GM18951 (cell line): ENCODE results near the gene DHX8.
"Not testable (repeated sequence)": the region's sequence is repeated elsewhere in the genome, so short reads cannot be mapped to it uniquely, and the experiment has no call there.

Experiments
- POLR2A ChIP-seq: IDR thresholded peaks from 4 replicates; pipeline ENCODE4 v1.6.1; 2011; ENCODE audit warnings: mild to moderate bottlenecking; ENCODE audit not compliant: insufficient read length, insufficient read depth; ENCODE audit errors: extremely low read depth
- in situ Hi-C: fragments of 300-500 bp; cut with MboI; formaldehyde crosslinking; loops from one replicate; pipeline ENCODE4 v1.12.0; 2022; ENCODE audit warnings: low sequenced_read_pairs, mixed read lengths, inconsistent platforms; ENCODE audit not compliant: unreplicated experiment

Gene DHX8

GRCh38 chr17:43471585-43472160 is 12.1 kb upstream of the DHX8 start:
- in situ Hi-C loops, result no loop called here
- TF ChIP-seq POLR2A, result no peak

GRCh38 chr17:43475494-43476089 is 8.2 kb upstream of the DHX8 start:
- no peak for TF ChIP-seq POLR2A
- in situ Hi-C loops, result no loop called here

GRCh38 chr17:43476306-43476705 is 7.5 kb upstream of the DHX8 start:
- in situ Hi-C loops, result not testable (repeated sequence)

- TF ChIP-seq POLR2A, result no peak
- in situ Hi-C loops, result no loop called here
Observed at GRCh38 chr17:43477832-43478634, 5.7 kb upstream of the DHX8 start.

GRCh38 chr17:43479948-43480347 is 3.8 kb upstream of the DHX8 start:
- in situ Hi-C loops, result loop anchor here (5.0 kb wide), 1 partner anchor 88 kb away; no protein-coding TSS in a partner anchor
- TF ChIP-seq POLR2A, result no peak

GRCh38 chr17:43482103-43483012 is 1.4 kb upstream of the DHX8 start:
- no peak for TF ChIP-seq POLR2A
- in situ Hi-C loops, result loop anchor here (5.0 kb wide), 1 partner anchor 90 kb away; no protein-coding TSS in a partner anchor

- in situ Hi-C loops, result no loop called here
- TF ChIP-seq POLR2A, result no peak
Observed at GRCh38 chr17:43490621-43491020, 6.8 kb downstream of the DHX8 start.

GRCh38 chr17:43509440-43509839 is 25.7 kb downstream of the DHX8 start:
- in situ Hi-C loops, result not testable (repeated sequence)

GRCh38 chr17:43511199-43511598 is 27.4 kb downstream of the DHX8 start:
- in situ Hi-C loops, result not testable (repeated sequence)

- in situ Hi-C loops, result no loop called here
- TF ChIP-seq POLR2A, result no peak
Observed at GRCh38 chr17:43515656-43516055, 31.9 kb downstream of the DHX8 start.

GRCh38 chr17:43517161-43517560 is 33.4 kb downstream of the DHX8 start:
- TF ChIP-seq POLR2A, result no peak
- in situ Hi-C loops, result no loop called here

- in situ Hi-C loops, result no loop called here
Observed at GRCh38 chr17:43517615-43518386, 34.0 kb downstream of the DHX8 start.

More at GRCh38 chr17:43517615-43518386, 34.0 kb downstream of the DHX8 start:
- TF ChIP-seq POLR2A, result no peak
